Kidney (tissue), 14 donors: ENCODE data around the gene TADA3. TPM values are rescaled to one million over a fixed set of nuclear protein-coding genes. Genes with fewer than 3 reads are reported as not detected.
"Not testable (repeated sequence)": the region's sequence is repeated elsewhere in the genome, so short reads cannot be mapped to it uniquely, and the experiment has no call there.

Experiments used
- DNase-seq, 5 donors: peaks; one replicate each; pipeline ENCODE4 v3.0.0-alpha.2; 2013 to 2020
- FAIRE-seq: peaks from 2 replicates; lab custom pipeline; 2012; peaks lifted over from hg19 to GRCh38; lab: Jason Lieb, UNC
- H3K27ac ChIP-seq, 2 donors: one replicate each; pipeline ENCODE4 v1.7.0; 2013; ENCODE audit warnings: low read depth in 2 of 2, low read length in 2 of 2, inconsistent platforms in 1 of 2
- H3K27me3 ChIP-seq: one replicate; pipeline ENCODE4 v1.7.1; 2013; ENCODE audit warnings: low read length, inconsistent platforms; ENCODE audit not compliant: control insufficient read depth, insufficient read depth
- H3K36me3 ChIP-seq, 3 donors: one replicate each; pipeline versions ENCODE4 v1.7.0 to v1.7.1; 2013; ENCODE audit warnings: low read length in 3 of 3, control low read depth in 1 of 3, inconsistent platforms in 1 of 3; ENCODE audit not compliant: insufficient read depth in 3 of 3, control insufficient read depth in 2 of 3
- H3K4me1 ChIP-seq, 3 donors: one replicate each; pipeline versions ENCODE4 v1.7.0 to v1.7.1; 2013; ENCODE audit warnings: low read length in 3 of 3, inconsistent platforms in 1 of 3, low read depth in 1 of 3; ENCODE audit not compliant: control insufficient read depth in 2 of 3, insufficient read depth in 2 of 3
- H3K4me3 ChIP-seq, 3 donors: one replicate each; pipeline versions ENCODE4 v1.7.0 to v1.8.1; 2013; ENCODE audit warnings: low read length in 3 of 3, control low read depth in 1 of 3, inconsistent platforms in 1 of 3
- H3K9ac ChIP-seq, 3 donors: one replicate each; pipeline versions ENCODE4 v1.7.0 to v1.7.1; 2013; ENCODE audit warnings: low read length in 3 of 3, control low read depth in 1 of 3, inconsistent platforms in 1 of 3
- H3K9me3 ChIP-seq, 3 donors: one replicate each; pipeline versions ENCODE4 v1.7.0 to v1.7.1; 2013; ENCODE audit warnings: low read length in 3 of 3, control low read depth in 1 of 3, inconsistent platforms in 1 of 3; ENCODE audit not compliant: control insufficient read depth in 2 of 3, insufficient read depth in 1 of 3
- CTCF ChIP-seq: IDR thresholded peaks from 3 replicates; pipeline ENCODE4 v1.5.1; 2012; ENCODE audit warnings: mild to moderate bottlenecking, moderate library complexity, borderline replicate concordance; ENCODE audit not compliant: insufficient read depth; ENCODE audit errors: extremely low read depth
- intact Hi-C: fragments of 100-400 bp; cut with DNase I; formaldehyde crosslinking; loops from one replicate; pipeline ENCODE4 v1.11.1; 2022
- polyA plus RNA-seq: library from polyadenylated mRNA; stranded (reverse); fragments of 350-450 nt; fragmentation: Illumina TruSeq; extraction: RNeasy Lipid Tissue Mini Kit (QIAGEN cat#74804); gene quantifications from one replicate; pipeline ENCODE4 v1.2.3, GENCODE V29; 2014; ENCODE audit warnings: low read depth, low replicate concordance; ENCODE audit not compliant: insufficient read depth
- total RNA-seq: library from RNA; stranded (reverse); fragmentation: NEBNext Ultra II Directional; extraction: Animal tissue kit (Norgen Biotek cat#: 25700); gene quantifications from one replicate; pipeline ENCODE4 v1.2.1, GENCODE V29; 2021
- donor health status: control.
- donor health status: control.
- donor health status: control.
- donor health status: control.
- donor health status: control.
- donor health status: DM: yes; HTN: yes; CAD: no.
- donor health status: Normal renal cell carcinoma (clear cell type).

Gene TADA3
- total and polyA plus RNA-seq, 2 donors from 2014 or later = 58.4 to 65.1 TPM

- Histone ChIP-seq H3K36me3 (peaks cover 0 to 3% (median 0%) of the 10 kb centered on the region in 3 donors), H3K9me3 (no peaks in the 10 kb centered on the region), H3K27ac (no peak overlapping the region), H3K9ac (no peak overlapping the region), H3K4me1 (peaks cover 0 to 22% (median 8%) of the 10 kb centered on the region in 3 donors), H3K27me3 (no peaks in the 10 kb centered on the region), H3K4me3 (no peak overlapping the region)
- intact Hi-C loops = no loop called here
- FAIRE-seq (no peak), DNase-seq (no peak)
- no peak for TF ChIP-seq CTCF
Measured at GRCh38 chr3:9778143-9779074, 13.9 kb downstream of the TADA3 start.

- Histone ChIP-seq H3K9ac (no peak overlapping the region), H3K4me3 (no peak overlapping the region), H3K27me3 (no peaks in the 10 kb centered on the region), H3K9me3 (no peaks in the 10 kb centered on the region), H3K27ac (no peak overlapping the region), H3K36me3 (peaks cover 0 to under 1% (median 0%) of the 10 kb centered on the region in 3 donors), H3K4me1 (peaks cover 0 to 22% (median 8%) of the 10 kb centered on the region in 3 donors)
- FAIRE-seq = no peak
- intact Hi-C loops = no loop called here
- DNase-seq = no peak
- TF ChIP-seq CTCF = no peak
Measured at GRCh38 chr3:9777694-9778021, 14.6 kb downstream of the TADA3 start.

- intact Hi-C loops = no loop called here
- H3K36me3 ChIP-seq = no peaks in the 10 kb centered on the region
- no peaks in the 10 kb centered on the region for H3K27me3 ChIP-seq
- H3K4me1 ChIP-seq = peaks cover 0 to 19% (median 8%) of the 10 kb centered on the region in 3 donors
- H3K27ac ChIP-seq = no peak overlapping the region
- DNase-seq = no peak
- H3K9ac ChIP-seq = no peak overlapping the region
- no peak for TF ChIP-seq CTCF
- H3K4me3 ChIP-seq = no peak overlapping the region
- no peak for FAIRE-seq
- H3K9me3 ChIP-seq = no peaks in the 10 kb centered on the region
Measured at GRCh38 chr3:9776896-9777693, 15.2 kb downstream of the TADA3 start.

GRCh38 chr3:9771007-9771406 is 21.3 kb downstream of the TADA3 start:
- Histone ChIP-seq H3K4me1 (peaks cover 0 to 27% (median 26%) of the 10 kb centered on the region in 3 donors), H3K4me3 (peak overlapping the region in 1 of 3 donors; percentile 73), H3K27ac (peak overlapping the region; percentile 45 to 77)
- H3K27me3 ChIP-seq, intact Hi-C loops, H3K36me3 ChIP-seq, FAIRE-seq, DNase-seq, H3K9ac ChIP-seq, H3K9me3 ChIP-seq: not testable (repeated sequence)
